ENCODE data around the gene EID2.

The EID2 gene, protein sequence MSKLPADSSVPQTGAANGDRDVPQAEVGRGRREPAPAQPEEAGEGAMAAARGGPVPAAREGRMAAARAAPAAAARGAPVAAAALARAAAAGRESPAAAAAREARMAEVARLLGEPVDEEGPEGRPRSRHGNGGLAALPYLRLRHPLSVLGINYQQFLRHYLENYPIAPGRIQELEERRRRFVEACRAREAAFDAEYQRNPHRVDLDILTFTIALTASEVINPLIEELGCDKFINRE
- total RNA-seq: 8.0 to 28.1 (median 17.6) reads per million in 4 donors

DNA sequence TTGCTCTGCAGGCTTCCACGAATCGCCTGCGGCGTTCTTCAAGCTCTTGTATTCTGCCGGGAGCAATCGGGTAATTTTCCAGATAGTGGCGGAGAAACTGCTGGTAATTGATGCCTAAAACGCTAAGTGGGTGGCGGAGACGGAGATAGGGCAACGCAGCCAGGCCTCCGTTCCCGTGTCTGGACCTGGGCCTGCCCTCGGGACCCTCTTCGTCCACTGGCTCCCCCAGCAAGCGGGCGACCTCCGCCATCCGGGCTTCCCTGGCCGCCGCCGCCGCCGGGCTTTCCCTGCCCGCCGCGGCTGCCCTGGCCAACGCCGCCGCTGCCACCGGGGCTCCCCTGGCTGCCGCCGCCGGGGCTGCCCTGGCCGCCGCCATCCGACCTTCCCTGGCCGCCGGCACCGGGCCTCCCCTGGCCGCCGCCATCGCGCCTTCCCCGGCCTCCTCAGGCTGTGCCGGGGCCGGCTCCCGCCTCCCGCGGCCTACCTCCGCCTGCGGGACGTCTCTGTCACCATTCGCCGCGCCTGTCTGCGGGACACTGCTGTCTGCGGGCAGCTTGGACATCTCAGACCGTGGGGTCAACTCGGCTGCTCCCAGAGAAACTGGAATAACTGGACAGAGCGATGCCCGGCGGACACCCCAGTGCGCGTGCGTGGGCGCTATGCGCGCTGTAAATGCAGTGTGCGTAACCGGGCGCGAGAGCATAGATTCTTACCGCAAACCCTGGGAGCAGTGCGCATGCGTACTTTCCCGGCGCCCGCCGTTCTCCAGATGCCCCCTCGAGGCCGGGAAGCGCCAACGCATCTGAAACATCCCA is at the start of gene EID2:
Gene EID2 (minus strand): TSS at position 644 of the 815 bp plus-strand sequence. CDS start 82 bp downstream, at position 562.
- DNase-seq: peak; percentile 85 to 95 (median 91)

DNA sequence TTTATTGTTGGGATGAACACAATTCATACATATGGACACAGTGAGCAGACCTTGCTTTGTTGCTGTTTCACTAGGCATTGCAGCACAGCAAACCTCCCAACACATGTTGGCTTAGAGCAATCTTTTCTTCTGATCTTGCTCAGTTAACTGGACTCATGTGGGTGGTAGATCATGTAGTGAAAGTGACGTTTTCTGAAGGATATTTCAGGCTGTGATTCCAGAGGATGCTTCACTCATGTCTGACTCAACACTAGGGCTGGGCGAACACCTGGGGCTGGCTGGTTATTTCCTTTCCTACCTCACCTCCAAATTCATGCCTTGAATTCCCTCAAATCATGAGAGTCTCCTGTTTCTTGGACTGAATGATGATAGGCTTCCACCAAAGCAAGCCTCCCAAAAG is 48.1 kb upstream of the EID2 start:
- DNase-seq: no peak

DNA sequence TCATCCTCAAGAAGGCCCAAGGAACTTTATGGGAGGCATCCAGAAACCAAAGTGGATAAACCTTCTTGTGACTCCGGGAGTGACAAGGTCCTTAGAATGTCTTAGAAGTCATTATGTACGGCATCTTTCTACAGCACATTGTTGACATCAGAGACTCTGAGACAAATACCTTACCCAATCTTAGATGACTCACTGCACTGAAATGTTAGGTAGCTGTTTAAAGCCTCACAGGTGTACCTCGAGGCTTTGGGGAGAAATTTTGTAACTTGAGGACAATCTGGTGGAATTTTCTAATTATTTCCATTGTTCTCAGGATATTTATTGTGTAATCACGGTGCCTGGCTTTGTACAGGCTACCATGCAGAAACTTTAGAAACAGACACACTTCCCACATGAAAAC is 47.5 kb upstream of the EID2 start:
- DNase-seq: no peak

DNA sequence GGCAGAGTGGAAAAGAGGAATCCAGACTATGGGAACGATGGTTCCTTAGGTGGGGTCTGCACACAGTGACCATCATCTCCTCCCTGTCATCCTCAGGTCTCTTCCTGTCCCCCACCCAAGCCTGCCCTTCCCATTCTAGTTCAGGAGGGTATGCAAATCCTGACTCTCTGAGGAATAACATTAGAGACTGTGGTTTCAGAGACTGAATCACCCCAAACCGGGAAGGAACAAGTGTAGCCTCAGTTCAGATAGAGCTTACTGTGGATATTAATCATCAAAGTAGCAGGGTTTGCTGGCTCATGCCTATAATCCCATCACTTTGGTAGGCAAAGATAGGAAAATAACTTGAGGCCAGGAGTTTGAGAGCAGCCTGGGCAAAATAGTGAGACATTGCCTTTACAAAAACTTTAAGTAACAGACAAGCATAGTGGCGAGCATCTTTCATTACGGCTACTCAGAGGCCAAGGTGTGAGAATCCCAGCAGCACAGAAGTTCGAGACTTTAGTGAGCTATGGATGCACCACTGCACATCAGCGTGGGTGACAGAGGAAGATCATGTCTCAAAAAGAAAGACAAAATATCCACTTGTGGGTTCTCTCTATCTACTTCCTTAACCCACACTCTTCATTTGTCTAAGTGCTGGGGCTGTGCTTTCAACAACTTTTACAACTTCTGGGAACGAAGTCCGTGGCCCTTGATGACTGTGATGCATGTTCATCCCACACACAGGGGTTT is 43.1 kb upstream of the EID2 start:
- DNase-seq: no peak

DNA sequence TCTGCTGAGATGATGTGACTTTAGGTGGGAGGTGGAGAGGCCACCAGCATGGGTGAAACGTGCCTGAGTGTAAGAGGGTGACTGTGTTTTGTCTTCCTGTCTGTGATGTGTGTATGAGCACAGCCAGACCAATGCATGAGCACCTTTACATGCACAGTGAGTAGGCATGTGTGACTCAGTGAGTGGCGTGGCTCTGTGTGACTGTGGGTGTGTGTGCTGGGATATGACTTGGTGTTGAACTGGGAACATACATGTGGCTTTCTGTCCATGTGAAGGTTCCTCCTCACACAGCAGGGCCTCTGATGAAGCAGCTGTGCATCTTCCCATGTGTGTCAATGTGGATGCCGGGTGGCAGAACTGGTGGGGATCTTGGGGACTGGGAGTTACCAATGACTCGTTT is 42.5 kb upstream of the EID2 start:
- no peak for DNase-seq

DNA sequence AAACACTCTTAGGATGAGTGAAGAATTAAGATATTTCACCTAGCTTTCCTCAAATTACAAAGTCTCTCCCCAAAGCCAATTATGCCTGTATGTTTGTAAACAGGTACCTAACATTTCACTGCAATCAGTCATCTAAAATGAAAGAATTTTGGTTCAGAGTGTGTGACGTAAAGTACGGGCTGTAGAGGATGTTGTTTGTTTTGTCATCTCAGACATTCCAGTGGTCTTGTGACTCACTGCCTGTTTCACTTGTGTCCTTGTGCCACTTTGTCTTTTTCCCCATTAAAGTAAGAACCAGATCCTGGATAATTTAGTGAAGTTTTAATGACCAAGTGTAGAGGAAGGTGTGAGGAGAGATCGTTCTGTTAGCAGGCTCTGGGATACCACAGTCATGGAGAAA is 28.6 kb upstream of the EID2 start:
- DNase-seq: no peak

DNA sequence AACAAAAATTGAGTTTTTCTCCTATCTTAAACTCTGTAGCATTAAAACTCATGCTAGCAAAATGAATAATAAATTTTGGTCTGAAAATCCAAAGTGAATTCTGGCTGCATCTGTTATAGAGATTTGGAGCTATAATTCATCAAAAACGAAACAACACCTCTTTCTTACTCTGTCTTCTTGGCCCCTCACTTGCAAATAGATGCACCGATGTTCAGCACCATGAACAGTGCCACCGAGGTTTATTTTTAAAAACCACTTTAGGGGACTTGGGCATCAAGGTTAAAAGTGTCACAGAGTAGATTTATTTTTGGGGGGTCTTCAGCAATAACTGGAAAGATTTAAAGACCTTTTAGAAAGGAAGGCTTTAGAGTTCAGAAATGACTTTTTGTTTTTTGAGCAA is 26.1 kb upstream of the EID2 start:
- DNase-seq: no peak

DNA sequence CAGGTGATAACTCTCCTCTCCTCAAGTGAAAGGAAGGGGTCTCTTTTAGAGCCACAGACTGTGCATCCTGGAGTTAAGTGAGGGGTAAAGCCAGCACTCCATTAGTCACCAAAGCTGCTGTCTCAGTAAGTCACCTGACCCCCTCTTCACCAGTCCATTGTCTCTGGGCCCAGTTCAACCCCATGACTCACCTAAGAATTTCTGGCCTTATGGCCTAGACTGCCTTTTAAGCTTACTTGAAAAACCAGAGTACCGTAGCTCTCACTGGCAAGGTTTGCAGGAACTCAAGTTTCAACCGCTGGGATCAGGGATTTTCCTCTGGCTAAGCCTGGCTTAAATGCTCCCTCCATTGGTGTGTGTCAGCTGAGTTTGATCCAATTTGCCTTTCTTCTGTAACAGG is 23.4 kb upstream of the EID2 start:
- no peak for DNase-seq

DNA sequence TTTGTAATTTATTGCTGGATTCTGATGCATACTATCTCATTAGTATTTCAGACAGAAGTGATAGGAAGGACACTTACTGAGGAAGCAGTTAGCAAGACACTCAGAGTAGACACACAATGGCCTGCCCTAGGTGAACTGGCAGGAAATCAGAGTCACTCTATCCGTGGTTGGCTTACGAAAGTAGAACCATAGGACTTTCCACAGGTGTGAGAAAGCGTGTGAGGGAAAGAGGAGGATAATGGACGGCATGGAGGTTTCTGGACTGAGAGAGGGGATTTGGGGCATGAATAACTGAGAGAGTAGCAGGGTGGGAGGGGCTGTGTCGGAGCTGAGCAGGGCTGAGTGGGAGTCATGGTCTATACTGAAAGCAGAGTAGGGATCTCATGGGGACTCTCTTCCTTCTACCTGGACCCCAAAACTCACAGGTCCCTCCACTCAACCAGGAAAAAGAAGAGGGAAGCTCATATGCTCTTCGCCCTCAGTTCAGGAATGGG is 18.7 kb upstream of the EID2 start:
- peak in 1 of 5 donors; percentile 33 for DNase-seq

DNA sequence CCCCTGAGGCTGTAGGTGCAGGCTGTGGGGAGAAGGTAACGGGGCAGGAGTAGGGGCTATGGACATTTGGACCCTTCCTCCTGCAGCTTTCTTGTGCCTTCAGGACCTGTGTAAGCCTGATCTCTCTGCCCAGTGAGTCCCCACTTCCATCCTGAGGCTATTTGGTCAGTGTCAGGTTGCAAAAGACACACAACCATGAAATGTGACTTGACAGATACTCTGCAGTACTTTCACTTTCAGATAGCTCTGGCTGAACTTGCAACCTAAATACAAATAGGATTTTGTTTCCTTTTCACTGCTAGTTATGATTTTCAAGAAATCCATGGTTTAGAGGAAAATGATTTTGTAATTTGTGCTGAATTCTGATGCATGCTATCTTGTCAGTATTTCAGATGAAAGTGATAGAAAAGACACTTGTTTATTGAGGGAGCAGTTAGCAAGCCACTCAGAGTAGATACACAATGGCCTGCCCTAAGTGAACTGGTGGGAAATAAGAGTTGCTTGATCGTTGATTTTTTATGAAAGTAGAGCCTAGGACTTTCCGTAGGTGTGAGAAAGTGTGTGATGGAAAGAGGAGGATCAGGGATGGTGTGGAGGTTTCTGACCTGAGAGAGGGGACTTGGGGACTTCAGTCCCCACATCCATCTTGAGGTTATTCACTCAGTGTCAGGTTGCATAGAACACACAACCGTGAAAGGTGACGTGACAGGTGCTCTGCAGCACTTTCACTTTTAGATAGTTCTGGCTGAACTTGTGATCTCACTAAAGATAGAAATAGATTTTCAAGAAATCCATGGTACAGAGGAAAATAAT is 18.1 kb upstream of the EID2 start:
- peak in 1 of 5 donors; percentile 43 for DNase-seq

DNA sequence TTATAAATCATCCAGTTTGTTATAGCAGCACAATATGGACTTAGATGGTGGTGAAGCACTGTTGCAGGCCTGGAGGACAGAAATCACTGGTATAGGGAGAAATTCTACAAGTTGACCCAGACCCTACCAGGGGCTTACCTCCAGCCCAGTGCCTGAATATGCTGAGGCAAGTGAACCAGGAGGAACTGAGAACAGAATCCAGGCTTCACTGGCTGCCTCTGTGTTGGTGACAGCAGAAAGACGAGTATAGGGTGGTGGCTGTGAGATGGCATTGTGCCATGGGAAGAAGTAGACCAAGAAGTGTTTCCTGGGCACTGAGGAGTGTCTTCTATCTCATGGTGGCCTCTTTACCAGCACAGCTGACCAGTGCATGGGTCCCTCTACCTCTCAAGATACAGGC is 15.9 kb upstream of the EID2 start:
- no peak for DNase-seq

DNA sequence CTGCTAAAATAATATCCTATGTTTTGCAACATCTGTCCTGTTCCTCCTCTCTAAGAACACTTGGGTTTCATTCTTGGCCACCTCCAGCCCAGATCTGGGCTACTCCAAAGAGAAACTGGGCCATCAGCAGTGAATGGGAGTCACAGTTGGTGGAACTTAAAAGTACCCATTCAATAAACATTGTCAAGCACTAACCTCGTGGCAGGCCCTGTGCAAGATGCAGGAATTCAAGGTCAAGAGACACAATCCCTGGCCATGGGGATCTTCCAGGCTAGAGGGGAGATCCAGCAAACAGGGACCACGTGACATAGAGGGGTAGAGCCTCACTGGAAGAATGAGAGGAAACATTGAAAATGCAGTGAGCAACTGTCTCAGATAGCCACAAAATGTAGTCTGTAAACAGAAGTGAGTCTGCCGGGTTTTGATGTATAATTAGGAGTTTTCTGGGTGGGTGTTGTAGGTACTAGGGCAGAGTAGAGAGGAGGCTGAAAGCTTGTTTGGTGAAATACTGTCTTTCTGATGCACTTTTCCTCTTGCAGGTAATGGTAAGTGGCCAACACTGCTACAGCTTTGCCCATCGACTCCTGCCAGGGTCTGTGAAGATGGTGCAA is 14.8 kb upstream of the EID2 start:
- DNase-seq: no peak

DNA sequence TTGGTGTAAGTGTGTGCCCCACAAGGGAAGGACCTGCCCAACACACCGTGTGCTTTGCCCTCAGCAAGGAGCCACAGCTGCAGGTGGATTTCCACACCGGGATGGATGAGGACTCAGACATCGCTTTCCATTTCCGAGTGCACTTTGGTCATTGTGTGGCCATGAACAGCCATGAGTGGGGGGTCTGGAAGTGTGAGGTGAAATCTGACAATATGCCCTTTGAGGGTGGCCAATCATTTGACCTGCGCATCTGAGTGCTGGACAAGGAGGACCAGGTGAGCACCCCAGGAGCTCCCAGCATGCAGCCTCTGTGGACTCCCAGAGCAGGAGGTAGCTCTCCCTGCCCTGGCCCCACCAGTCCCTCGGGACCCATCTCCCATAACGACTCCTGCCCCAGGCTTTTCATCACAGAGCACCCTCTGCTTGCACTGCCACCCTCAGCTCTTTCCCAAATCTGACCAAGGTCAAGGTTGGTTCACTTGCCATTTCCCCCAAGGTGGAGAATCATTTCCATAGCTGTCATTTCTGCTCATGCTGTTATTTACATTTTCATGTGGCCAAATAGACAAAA is 13.2 kb upstream of the EID2 start:
- DNase-seq: no peak

DNA sequence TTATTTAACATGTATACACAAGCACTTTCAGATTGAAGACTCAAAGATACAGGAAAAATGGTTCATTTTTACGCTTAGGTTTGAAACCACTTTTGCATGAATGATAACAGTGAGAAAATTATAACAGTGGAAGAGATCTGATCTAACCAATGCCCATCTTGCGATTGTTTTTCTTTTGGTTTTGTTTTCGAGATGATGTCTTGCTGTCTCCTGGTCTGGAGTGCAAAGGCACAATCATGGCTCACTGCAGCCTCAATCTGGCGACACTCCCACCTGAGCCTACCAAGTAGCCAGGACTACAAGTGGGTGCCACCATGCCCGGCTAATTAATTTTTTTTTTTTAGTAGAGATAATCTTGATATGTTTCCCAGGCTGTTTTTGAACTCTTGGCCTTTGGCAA is 10.2 kb upstream of the EID2 start:
- no peak for DNase-seq

DNA sequence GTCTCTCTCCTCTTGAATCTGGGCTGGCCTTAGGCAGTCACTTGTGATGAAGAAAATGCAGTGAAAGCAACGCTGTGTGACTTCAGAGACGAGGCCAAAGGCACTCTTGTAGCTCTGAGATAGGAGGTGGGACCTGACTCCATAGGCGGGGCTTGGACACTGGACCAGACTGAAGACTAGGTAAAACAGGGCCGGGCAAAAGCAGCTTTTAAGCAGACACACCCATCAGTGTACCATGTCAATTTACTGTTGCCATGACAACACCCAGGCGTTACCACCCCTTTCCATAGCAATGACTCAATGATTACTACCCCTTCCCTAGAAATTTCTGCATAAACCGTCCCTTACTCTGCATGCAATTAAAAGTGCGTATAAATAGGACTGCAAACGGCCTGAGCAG is 6.6 kb upstream of the EID2 start:
- no peak for DNase-seq

DNA sequence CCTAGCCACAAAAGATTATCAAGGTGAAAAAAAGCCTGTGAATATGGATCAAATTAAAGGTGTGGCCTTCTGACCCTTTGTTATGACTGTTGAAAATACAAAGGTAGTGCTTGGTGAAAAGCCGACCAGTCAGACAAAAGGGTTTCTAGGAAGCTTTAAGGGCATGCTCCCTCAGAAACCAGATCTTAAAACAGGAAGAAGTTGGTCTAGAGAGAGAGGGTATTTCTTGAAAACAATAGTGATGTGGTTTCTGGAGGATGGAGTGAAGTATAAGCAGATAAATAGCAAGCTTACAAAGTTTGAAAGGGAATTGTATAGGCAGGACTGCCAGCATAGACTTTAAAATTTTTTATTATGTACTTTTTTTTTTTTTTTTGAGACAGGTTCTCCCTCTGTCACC is 5.0 kb upstream of the EID2 start:
- peak in 1 of 5 donors; percentile 24 for DNase-seq

DNA sequence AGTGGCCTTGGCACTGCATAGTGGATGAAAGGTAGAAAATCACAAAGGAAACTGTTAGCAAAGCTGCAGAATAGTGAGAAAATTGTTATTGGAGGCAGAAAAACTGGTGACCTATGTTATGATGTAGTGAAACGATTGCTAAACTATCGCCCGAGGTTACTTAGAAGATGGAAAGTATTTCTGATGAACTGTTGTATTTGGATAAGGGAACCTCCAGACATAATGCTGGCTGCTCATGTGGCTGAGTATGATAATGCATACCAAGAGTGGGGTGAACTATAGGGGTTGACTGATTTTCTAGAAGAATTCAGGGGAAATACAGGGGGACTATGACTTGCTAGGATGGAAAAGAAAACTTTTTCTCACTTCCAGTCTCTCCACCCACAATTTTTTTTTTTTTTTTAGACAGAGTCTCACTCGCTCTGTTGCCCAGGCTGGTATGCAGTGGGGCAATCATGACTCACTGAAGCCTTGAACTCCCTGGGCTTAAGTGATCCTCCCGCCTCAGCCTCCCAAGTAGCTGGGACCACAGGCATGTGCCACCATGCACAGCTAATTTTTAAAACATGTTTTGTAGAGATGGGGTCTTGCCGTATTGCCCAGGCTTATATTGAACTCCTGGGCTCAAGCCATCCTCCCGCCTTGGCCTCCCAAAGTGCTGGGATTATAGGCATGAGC is 4.4 kb upstream of the EID2 start:
- DNase-seq: no peak

DNA sequence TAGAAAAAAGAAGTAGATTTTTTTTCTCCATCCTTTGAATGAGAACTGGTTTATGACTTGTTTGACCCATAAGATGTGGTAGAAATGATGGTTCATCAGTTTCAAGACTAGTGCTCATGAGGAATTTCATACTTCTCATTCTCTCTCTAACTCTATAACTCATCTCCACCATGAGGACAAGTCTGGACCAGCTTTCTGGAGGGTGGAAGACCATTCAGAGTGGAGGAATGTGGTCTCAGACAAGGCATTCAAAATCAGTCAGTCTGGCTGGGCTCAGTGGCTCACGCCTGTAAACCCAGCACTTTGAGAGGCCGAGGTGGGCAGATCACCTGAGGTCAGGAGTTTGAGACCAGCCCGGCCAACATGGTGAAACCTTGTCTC is 3.5 kb upstream of the EID2 start:
- DNase-seq: no peak

DNA sequence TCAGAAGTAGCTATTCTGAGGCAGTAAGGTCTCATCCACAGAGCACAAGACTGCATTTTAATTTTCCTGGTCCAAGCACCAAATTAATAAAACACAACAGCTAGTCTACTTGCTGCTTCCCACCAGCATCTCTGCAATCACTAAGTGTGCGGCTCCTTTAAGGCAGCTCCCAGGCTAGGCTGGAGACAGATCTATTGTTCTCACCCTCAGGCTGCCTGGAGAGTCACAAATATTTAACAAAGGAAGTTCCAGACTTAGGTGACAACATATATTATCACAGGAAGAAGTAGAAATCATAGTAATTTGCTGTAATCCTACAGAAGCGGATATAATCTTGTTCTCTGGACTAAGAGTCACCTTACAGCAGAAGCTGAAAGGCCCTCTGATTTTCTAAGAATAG is 2.2 kb upstream of the EID2 start:
- DNase-seq: no peak

DNA sequence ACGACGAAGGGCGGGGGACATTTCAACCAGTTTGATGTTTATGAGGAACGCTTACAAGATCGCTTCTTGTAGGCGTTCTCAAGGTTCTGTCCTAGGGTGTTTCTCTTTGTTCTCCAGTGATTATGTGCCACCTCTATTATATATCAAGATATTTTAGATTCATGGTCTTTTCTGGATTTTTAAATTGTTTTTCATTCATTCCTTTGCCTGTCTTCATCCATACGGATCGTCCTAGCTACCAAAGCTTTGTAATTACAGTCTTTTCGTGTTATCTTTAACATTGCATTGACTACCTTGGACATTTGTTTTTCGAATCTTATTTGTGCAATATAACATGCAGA is 342 bp upstream of the EID2 start:
- DNase-seq: no peak

DNA sequence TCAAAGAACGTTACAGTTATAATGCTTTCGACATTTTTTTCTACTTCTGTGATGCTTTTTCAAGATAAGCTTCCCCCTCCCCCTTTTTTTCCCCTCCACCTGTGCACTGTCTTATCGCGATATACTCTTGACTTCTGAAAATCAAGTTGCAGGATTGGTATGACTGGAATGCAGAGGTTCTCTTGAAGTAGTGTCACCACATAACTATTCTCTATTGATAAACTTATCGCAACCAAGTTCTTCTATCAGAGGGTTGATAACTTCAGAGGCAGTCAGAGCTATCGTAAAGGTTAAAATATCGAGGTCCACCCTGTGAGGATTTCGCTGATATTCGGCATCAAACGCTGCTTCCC is 820 bp downstream of the EID2 start:
- DNase-seq: peak in 1 of 5 donors; percentile 30

DNA sequence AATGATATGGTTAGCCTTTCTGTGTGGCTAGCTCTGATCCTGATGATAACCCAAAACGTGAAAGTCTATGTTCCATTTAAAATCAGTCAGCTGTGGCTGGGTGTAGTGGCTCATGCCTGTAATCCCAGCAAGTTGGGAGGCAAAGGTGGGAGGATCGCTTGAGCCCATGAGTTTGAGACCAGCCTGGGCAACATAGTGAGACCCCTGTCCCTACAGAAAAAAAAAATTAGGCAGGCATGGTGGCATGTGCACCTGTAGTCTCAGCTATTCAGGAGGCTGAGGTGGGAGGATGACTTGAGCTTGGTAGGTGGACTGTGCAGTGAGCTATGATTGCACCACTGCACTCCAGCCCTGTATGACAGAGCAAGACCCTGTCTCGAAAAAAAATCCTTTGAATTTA is 6.2 kb downstream of the EID2 start:
- DNase-seq: no peak
